ENCODE measurements around the gene KIF19.

The KIF19 gene

DNA sequence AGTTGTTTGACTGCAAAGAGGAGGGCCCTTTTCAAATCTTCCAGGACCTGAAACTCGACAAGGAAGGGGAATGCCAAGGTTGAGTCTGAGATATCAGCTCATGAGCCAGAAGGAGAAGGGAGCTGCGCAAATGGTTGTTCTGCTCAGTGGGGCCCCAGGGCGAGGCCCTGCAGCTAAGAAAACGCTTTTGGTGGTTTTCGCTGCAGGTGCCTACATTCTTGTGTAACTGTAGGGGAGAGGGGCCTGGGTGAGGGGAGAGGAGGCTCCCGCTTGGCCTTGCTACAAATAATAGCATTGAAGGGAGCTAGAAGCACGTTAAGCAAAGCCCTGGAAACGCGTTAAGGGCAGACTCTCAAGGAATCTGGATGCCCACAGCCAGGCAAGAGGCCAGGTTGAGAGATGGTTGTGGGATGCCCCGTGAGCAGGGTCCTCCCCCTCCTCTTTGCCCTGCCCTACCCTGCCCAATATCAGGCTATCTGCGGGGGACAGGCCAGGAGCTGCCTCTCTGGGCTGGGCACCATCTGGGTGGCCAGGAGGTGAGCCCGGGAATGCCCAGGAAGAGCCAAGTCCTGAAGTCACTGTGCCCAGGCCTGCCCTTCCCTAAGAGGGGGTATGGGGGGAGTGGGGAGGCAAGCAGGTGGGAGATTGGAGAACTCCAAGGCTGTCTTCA lies 63.2 kb downstream of the KIF19 start:
- Mint-ChIP-seq H3K9me3 (no peaks in the 10 kb centered on the region), H3K27me3 (peaks cover 15% of the 10 kb centered on the region), H3K4me3 (no peak overlapping the region), H3K27ac (no peak overlapping the region), H3K4me1 (no peaks in the 10 kb centered on the region), H3K36me3 (no peaks in the 10 kb centered on the region)
- no peak for ATAC-seq (ENCODE audit: low read depth)
- no peak for DNase-seq (ENCODE audit: low spot score in 2 of 2)

DNA sequence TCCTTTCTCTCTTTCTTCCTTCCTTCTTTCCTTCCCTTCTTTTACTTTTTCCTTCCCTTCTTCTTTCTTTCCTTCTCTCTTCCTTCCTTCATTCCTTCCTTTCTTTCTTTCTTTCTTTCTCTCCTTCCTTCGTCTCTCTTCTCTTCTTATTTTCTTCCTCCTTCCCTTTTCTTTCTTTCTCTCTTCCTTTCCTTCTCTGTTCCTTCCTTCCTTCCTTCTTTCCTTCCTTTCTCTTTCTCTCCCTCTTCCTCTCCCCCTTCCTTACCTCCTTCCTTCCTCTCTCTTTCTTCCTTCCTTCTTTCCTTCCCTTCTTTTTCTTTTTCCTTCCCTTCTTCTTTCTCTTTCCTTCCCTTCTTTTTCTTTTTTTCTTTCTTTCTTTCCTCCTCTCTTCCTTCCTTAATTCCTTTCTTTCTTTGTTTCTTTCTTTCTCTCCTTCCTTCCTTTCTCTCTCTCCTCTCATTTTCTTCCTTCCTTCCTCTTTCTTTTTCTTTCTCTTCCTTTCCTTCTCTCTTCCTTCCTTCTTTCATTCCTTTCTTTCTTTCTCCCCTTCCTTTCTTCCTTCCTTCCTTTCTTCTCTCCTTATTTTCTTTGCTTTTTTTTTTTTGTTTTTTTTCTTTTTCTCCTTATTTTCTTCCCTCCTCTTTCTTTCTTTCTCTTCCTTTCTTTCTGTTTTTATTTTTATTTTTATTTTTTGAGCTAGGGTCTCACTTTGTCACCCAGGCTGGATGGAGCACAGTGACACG lies 64.1 kb downstream of the KIF19 start:
- Mint-ChIP-seq H3K4me3 (no peak overlapping the region), H3K36me3 (no peaks in the 10 kb centered on the region), H3K4me1 (no peaks in the 10 kb centered on the region), H3K27me3 (peaks cover 13% of the 10 kb centered on the region), H3K27ac (peak overlapping the region; percentile 63), H3K9me3 (no peaks in the 10 kb centered on the region)
- DNase-seq (ENCODE audit: low spot score in 2 of 2): no peak
- no peak for ATAC-seq (ENCODE audit: low read depth)

DNA sequence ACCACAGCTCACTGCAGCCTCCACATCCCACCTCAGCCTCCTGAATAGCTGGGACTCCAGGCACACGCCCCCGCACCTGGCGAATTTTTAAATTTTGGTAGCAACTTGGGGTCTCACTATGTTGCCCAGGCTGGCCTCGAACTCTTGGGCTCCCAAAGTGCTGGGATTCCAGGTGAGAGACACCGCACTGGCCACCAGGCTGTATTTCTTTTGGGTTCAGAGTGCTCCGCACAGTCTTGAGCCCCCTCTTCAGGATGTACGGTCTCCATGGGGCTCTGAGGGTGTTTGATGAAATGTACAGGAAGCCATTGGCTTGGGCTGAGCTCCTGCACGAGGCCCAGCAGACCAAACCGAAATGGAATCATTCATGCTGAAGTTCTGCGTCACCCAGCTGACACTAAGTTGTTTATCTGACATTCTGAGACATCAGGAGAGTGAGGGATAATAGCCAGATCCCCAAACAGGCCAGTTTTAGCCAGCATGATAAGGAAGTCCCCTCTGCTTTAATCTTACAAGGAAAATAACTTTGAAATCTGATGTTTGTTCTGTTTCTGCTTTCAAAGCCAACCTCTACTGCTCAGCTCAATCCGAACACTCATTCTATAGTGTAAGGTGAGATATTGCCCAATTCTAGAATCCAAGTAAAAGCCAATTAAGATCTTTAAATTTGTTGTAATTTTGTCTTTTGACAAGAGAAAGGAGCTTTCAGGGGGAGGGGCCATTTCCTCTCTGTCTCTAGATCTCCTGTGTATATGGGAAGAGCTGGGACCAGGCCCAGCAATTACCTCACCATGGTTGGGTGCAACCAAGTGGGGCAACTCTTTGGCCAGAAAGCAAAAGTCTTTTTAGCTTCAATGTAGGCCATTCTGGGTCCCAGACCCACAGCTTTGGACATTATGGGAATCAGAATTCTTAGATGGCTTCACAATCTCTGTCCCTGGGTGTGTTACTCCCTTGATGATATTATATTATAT lies 64.9 kb downstream of the KIF19 start:
- Mint-ChIP-seq H3K27ac (peak overlapping the region; percentile 63), H3K36me3 (no peaks in the 10 kb centered on the region)

DNA sequence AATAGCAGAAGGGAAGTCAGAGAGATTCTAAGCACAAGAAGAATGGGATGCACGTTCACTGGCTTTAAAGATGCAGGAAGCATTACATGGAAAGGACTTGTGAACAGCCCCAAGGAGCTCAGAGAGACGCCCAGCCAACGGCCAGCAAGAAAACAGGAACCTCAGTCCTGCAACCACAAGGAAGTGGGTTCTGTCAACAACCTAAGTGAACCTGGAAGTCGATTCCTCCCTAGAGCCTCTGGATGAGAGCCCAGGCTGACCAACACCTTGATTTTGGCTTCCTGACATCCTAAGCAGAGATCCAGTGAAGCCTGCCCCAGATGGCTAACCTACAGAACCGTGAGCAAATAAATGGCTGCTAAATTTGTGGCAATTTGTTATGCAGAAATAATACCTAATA lies 65.7 kb downstream of the KIF19 start:
- Mint-ChIP-seq H3K4me3 (no peak overlapping the region), H3K27me3 (peaks cover 17% of the 10 kb centered on the region), H3K9me3 (no peaks in the 10 kb centered on the region), H3K27ac (no peak overlapping the region), H3K4me1 (no peaks in the 10 kb centered on the region), H3K36me3 (no peaks in the 10 kb centered on the region)
- no peak for DNase-seq (ENCODE audit: low spot score in 2 of 2)
- no peak for ATAC-seq (ENCODE audit: low read depth)

More for the DNA sequence above, 64.9 kb downstream of the KIF19 start:
- ATAC-seq (ENCODE audit: low read depth) (no peak), DNase-seq (ENCODE audit: low spot score in 2 of 2) (no peak)
- Mint-ChIP-seq H3K4me1 (no peaks in the 10 kb centered on the region), H3K9me3 (no peaks in the 10 kb centered on the region), H3K27me3 (peaks cover 17% of the 10 kb centered on the region), H3K4me3 (no peak overlapping the region)

DNA sequence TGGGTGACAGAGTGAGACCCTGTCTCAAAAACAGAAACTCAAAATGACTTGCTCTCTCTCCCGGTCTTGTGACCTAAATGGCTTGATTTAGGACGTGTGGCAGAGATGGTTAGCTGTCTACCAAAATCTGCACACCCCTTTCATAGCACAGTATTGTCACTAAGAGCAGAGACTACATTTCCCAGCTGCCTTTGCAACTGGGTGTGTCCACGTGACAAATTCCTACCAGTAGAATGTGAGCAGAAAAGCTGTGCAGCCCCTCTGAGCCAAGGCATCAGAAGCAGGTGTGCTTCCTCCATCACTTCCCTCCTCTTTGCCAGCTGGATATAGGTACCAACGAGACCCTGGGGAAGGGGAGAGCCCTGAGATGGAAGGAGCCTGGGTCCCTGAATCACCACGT lies 66.8 kb downstream of the KIF19 start:
- Mint-ChIP-seq H3K4me1 (no peaks in the 10 kb centered on the region), H3K4me3 (no peak overlapping the region), H3K9me3 (no peaks in the 10 kb centered on the region), H3K27ac (no peak overlapping the region), H3K27me3 (peaks cover 17% of the 10 kb centered on the region), H3K36me3 (no peaks in the 10 kb centered on the region)
- ATAC-seq (ENCODE audit: low read depth): no peak
- DNase-seq (ENCODE audit: low spot score in 2 of 2): no peak

DNA sequence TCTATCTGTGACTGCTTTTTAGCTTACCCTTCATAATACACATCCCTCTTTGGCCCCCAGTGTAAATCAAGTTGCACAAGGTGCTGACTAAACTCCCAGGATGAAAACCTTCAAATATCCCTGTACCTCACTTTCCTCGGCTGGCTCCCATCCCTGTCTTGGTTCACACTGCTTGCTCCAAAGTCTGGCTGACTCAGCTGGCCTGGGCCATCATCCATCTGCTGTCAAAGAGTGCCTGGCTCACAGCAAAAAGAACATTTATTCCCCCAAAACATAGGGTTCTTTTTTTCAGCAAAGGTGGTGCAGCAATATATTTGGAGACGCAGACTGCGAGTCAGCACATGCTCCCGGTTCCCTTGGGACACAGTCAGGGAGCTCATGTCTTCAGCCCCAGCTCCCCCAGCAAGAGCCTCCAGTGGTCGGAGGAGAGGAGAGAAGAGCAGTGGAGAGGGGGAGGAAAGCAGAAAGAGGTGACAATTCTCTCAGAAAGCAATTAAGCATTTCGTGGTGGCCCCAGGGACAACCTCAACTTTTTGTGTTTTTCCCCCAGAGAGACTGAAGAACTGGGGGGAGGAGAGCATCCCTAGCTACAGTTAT lies 67.4 kb downstream of the KIF19 start:
- Mint-ChIP-seq H3K36me3 (no peaks in the 10 kb centered on the region), H3K27ac (no peak overlapping the region), H3K4me1 (no peaks in the 10 kb centered on the region), H3K4me3 (no peak overlapping the region), H3K27me3 (peaks cover 17% of the 10 kb centered on the region), H3K9me3 (no peaks in the 10 kb centered on the region)
- ATAC-seq (ENCODE audit: low read depth) (no peak), DNase-seq (ENCODE audit: low spot score in 2 of 2) (no peak)

DNA sequence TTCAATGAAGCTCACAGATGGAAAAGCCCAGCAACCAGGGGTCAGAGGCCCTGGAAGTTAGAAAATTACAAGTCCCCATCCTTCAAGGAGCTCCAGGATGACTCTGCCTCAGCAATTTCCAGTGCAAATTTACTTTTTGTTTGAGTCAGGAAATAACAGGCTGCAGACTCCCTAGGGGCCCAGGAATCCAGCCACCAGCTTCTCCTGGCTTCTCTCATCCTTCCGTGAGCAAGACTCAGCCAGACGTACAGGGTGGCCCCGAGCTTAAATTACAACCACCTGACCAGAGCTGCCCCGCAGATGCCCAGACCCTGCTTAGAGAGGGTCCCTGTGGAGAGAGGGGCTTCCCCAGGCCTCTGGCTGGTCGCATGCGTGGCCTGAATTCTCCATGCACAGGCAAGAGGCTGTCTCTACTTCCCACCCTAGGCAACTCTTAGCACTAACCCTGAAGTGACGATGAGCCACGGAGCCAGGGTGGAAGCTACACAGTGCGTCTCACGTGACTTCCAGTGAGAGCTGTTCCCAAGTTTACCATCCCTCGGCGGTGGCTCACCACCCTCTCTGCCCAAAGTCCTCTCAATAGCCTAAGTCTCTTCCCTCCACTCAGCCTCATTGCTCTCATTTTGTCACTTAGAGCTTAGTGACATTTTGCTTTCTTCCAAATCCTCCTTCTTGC lies 68.4 kb downstream of the KIF19 start:
- no peak overlapping the region for H3K4me3 Mint-ChIP-seq
- peaks cover 17% of the 10 kb centered on the region for H3K27me3 Mint-ChIP-seq
- no peak overlapping the region for H3K27ac Mint-ChIP-seq
- H3K4me1 Mint-ChIP-seq: no peaks in the 10 kb centered on the region
- no peaks in the 10 kb centered on the region for H3K9me3 Mint-ChIP-seq
- H3K36me3 Mint-ChIP-seq: no peaks in the 10 kb centered on the region
- no peak for DNase-seq (ENCODE audit: low spot score in 2 of 2)
- no peak for ATAC-seq (ENCODE audit: low read depth)

DNA sequence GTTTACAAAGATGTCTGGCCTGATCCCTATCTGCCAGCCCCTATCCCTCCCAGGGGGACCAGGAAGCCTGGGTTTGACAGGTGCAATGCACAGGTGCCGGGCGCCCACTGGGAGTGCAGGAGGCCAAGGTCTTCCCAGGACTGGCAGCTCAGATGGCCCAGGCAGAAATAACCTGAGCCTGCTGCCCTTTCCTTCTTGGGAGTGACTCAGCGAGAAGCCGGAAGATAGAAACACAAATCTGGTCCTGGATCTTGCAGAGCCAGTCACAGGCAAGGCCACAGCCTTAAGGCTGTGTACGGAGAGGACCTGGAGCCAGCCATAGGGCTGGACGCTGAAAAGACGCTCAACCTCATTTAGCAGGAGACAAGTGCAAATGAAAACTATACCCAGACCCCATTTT lies 69.0 kb downstream of the KIF19 start:
- Mint-ChIP-seq H3K4me1 (no peaks in the 10 kb centered on the region), H3K27me3 (peaks cover 16% of the 10 kb centered on the region), H3K27ac (no peak overlapping the region), H3K36me3 (no peaks in the 10 kb centered on the region), H3K4me3 (no peak overlapping the region), H3K9me3 (no peaks in the 10 kb centered on the region)
- ATAC-seq (ENCODE audit: low read depth): no peak
- DNase-seq (ENCODE audit: low spot score in 2 of 2): no peak

DNA sequence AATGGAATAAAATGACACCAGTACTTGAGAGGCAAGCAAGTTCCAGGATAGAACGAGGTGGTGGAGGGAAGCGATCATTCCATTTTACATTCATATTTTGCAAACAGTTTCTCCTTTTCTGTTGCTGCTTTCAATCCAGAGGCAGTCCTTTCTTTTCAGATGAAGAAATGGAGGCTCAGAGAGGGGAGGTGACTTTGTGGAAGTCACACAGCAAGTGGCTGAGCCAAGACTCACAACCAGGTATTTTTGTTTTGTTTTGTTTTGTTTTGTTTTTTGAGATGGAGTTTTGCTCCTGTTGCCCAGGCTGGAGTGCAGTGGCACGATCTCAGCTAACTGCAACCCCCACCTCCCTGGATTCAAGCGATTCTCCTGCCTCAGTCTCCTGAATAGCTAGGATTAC lies 70.5 kb downstream of the KIF19 start:
- Mint-ChIP-seq H3K36me3 (no peaks in the 10 kb centered on the region), H3K9me3 (no peaks in the 10 kb centered on the region), H3K27me3 (peaks cover 15% of the 10 kb centered on the region), H3K27ac (no peak overlapping the region), H3K4me1 (no peaks in the 10 kb centered on the region), H3K4me3 (no peak overlapping the region)
- no peak for DNase-seq (ENCODE audit: low spot score in 2 of 2)
- ATAC-seq (ENCODE audit: low read depth): no peak

DNA sequence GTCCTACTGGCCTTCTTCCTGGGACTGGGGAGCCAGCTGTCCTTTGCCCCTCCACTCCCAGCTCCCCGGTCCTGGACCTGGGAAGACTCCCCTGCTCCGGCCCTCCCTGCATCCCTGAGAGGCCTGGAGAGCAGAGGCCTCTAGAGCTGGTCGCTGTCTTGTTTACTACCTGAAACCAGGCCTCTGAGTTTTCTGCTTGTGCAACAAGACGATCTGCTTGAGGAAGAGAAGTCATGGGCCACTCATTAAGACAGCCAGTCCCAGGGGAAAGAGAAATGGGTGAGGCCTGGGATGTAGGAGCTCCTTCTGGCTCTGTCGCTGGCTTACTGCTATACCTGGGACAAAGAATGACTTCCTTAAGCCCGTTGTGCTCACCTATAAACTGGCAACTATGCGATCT lies 76.0 kb downstream of the KIF19 start:
- Mint-ChIP-seq H3K27ac (no peak overlapping the region), H3K27me3 (peaks cover 12% of the 10 kb centered on the region), H3K9me3 (no peaks in the 10 kb centered on the region), H3K36me3 (no peaks in the 10 kb centered on the region), H3K4me3 (no peak overlapping the region), H3K4me1 (no peaks in the 10 kb centered on the region)
- DNase-seq (ENCODE audit: low spot score in 2 of 2): no peak
- no peak for ATAC-seq (ENCODE audit: low read depth)

DNA sequence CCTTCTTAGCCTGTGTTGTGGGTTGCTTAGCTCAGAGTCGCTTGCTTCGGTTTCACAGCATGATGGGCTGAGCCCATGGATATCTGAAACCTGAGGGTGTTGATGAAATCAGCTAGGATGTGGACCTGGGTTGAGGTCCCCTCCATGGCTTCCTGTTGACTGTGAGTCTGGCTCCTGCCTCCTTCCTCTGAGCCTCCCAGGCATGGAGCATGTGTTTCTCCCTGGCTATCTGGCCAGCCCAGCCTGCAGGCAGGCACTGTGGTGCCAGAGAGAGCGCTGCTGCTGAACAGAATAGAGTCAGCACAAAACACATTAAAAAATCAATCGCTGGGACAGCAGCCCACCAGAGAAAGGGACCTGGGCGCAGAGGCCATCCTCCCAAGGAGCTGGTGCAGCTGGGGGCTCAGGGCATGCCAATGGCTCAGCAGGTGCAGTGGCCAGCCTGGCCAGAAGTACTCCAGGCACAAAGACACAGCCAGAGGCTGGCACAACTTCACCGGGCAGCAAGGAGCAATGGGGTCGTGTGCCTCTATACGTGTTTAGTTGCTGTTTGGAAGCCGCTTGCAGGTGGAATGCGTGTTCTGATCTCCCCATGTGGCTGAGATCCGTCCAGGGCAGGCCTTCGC lies 77.6 kb downstream of the KIF19 start:
- Mint-ChIP-seq H3K4me3 (no peak overlapping the region), H3K36me3 (no peaks in the 10 kb centered on the region), H3K4me1 (no peaks in the 10 kb centered on the region), H3K9me3 (no peaks in the 10 kb centered on the region), H3K27ac (no peak overlapping the region), H3K27me3 (peaks cover 13% of the 10 kb centered on the region)
- DNase-seq (ENCODE audit: low spot score in 2 of 2) (no peak), ATAC-seq (ENCODE audit: low read depth) (no peak)

DNA sequence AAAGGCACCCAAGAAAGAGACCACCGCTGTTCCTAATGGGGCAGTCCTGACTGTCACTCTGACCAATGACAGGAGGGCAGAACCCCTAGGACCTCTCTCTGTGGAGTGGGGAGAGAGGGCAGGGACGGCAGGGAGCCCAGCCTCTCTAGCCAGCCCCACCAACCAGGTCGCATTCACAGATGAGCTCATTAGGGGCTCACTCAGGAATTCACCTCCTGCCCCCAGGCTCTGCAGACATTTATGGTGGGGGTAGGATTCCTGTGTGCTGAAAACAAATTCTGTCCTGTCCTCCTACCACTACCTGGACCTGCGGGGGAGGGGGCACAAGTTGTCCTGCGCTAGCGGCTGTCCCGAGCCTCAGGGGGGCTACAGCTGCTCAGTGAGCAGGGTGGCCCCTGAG lies 78.2 kb downstream of the KIF19 start:
- Mint-ChIP-seq H3K9me3 (no peaks in the 10 kb centered on the region), H3K4me1 (no peaks in the 10 kb centered on the region)

DNA sequence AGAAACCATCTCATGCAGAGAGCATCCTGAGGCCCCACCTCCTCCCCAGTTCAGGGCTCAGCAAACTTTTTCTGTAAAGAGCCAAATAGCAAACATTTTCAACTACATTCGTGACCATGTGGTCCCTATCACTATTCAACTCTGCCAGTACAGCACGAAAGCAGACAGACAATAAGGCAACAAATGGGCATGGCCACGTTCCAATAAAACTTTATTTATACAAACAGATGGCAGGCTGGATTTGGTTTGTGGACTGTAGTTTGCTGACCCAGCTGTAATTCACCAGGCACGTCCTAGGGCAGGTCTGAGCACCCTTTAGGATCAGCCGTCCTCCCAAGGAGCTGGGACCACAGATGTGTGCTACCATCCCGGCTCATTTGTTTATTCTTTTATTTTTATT lies 78.8 kb downstream of the KIF19 start:
- no peaks in the 10 kb centered on the region for H3K36me3 Mint-ChIP-seq
- H3K27ac Mint-ChIP-seq: no peak overlapping the region
- ATAC-seq (ENCODE audit: low read depth) (no peak), DNase-seq (ENCODE audit: low spot score in 2 of 2) (no peak)
- no peaks in the 10 kb centered on the region for H3K9me3 Mint-ChIP-seq
- H3K27me3 Mint-ChIP-seq: peaks cover 10% of the 10 kb centered on the region
- H3K4me3 Mint-ChIP-seq: no peak overlapping the region
- H3K4me1 Mint-ChIP-seq: no peaks in the 10 kb centered on the region

More for the DNA sequence above, 78.2 kb downstream of the KIF19 start:
- DNase-seq (ENCODE audit: low spot score in 2 of 2) (no peak), ATAC-seq (ENCODE audit: low read depth) (no peak)
- Mint-ChIP-seq H3K27me3 (peaks cover 13% of the 10 kb centered on the region), H3K4me3 (no peak overlapping the region), H3K27ac (no peak overlapping the region), H3K36me3 (no peaks in the 10 kb centered on the region)
